ENCODE results near the gene MRPL54. TPM values are rescaled to one million over a fixed set of nuclear protein-coding genes. Genes with fewer than 3 reads are reported as not detected.

Gene MRPL54
- total RNA-seq, 2 donors from 2014 or later: 58.5 to 75.1 TPM

DNA sequence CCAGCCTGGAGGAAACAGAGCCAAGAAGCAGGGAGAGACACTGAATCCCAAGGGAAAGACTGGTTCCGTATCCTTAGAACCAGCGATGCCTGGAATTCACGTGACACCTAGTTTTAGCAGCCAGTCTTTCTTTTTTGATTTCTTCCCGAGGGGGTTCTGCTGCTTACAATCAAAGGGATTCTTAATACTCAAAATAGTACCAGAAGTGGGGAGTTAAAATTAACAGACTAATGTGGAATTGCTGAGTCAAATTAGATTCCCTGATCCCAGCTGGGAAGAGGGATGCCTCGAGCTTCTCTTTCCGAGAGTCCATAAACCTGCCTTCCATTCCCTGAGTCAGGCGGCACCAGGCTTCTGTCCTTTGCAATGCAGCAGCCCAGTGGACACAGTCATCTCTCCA lies 28.5 kb downstream of the MRPL54 start:
- H3K4me3 Mint-ChIP-seq: peak overlapping the region; percentile 81

DNA sequence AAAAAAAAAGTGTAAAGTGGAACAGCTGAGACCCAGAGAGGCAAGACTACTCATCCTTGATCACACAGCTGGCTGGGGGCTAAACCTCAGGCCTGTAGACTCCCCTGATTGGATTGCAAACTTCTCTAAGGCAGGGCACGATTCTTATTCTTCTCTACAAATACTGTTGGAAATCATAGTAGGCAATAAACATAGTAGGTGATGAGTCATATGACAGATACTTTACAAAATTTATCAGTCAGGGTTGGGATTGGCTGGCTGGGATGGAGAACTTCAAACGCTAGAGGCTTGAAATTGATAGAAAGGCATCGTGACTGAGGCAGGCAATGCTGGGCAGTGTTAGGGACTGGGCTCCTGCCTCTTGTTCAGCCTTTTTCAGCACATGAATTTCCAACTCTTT lies 29.6 kb downstream of the MRPL54 start:
- no peak for DNase-seq (ENCODE audit: low spot score)
- peaks cover 6% of the 10 kb centered on the region for H3K9me3 Mint-ChIP-seq
- H3K4me1 Mint-ChIP-seq (ENCODE audit: low read depth in 2 of 2): peaks cover 48 to 50% of the 10 kb centered on the region in 2 donors
- no peaks in the 10 kb centered on the region for H3K27me3 Mint-ChIP-seq
- no peak for ATAC-seq
- peaks cover 8% of the 10 kb centered on the region for H3K36me3 Mint-ChIP-seq
- H3K27ac Mint-ChIP-seq: peak overlapping the region in 1 of 2 donors; percentile 46
- H3K4me3 Mint-ChIP-seq: peak overlapping the region; percentile 12

More for the DNA sequence above, 28.5 kb downstream of the MRPL54 start:
- no peak for ATAC-seq
- Mint-ChIP-seq H3K27ac (peak overlapping the region; percentile 75 to 94), H3K27me3 (no peaks in the 10 kb centered on the region), H3K9me3 (no peaks in the 10 kb centered on the region), H3K4me1 (ENCODE audit: low read depth in 2 of 2) (peaks cover 42 to 44% of the 10 kb centered on the region in 2 donors), H3K36me3 (no peaks in the 10 kb centered on the region)
- no peak for DNase-seq (ENCODE audit: low spot score)

DNA sequence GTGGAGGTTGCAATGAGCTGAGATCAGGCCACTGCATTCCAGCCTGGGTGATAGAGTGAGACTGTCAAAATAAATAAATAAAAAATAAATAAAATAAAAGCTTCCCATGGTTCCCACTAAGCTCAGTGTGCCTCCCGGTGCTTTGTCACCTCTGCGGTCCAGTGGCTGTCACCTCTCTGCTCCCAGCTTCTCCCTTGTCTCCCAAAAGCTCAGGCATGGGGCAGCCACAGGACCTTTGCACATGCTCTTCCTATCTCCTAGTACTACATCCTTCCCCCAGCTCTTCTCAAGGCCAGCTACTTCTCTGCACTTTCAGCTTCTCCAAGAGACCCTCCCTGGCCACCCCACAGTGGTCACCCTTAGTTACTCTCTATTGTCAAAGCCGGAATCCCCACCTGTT lies 31.3 kb downstream of the MRPL54 start:
- no peak for DNase-seq (ENCODE audit: low spot score)
- H3K27me3 Mint-ChIP-seq: no peaks in the 10 kb centered on the region
- peaks cover 49 to 51% of the 10 kb centered on the region in 2 donors for H3K4me1 Mint-ChIP-seq (ENCODE audit: low read depth in 2 of 2)
- no peak for ATAC-seq
- no peak overlapping the region for H3K4me3 Mint-ChIP-seq
- H3K36me3 Mint-ChIP-seq: peaks cover 15% of the 10 kb centered on the region
- H3K9me3 Mint-ChIP-seq: peaks cover 6% of the 10 kb centered on the region
- peak overlapping the region; percentile 36 to 66 for H3K27ac Mint-ChIP-seq

DNA sequence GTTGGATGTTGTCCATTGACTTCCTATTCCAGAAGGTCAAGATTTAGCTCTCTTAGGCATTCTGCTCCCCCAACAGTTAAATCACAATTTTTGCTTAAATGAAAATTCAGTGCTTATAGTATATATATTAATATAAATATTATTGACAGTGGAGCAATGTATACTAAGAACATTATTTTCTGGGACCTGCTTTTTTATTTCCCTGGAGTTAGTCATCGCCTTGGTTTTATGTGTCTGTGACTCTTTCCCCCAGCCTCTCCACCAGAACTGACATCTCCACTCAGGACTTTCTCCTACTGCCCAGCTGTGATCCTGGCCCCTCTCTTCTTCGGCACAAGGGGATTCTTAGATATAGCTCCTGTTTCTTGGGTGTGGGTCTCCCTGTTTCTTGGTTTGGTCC lies 33.9 kb downstream of the MRPL54 start:
- Mint-ChIP-seq H3K36me3 (peaks cover 15% of the 10 kb centered on the region), H3K4me3 (peak overlapping the region; percentile 14), H3K4me1 (ENCODE audit: low read depth in 2 of 2) (peaks cover 40 to 42% of the 10 kb centered on the region in 2 donors)

DNA sequence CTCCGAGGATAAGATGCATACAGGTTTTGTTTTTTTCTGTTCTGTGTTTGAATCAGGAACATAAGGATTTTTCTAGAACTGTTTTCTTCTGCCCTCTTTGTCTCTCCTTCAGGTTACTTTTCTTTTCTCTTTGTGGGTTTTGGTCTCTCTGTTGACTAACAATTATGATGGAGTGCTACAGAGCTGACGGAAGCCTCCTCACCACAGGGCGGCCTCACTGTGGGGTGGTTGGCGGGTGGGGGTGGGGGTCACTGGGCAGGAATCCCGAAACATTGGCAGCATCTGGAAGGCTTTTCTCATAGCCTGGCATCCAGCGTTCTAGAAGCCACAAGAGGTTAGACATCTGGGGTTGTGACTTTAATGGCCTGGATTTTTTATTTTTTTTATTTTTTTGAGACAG lies 35.7 kb downstream of the MRPL54 start:
- Mint-ChIP-seq H3K27me3 (no peaks in the 10 kb centered on the region), H3K9me3 (peaks cover 6% of the 10 kb centered on the region), H3K36me3 (peaks cover 15% of the 10 kb centered on the region), H3K27ac (peak overlapping the region; percentile 75 to 81), H3K4me3 (peak overlapping the region; percentile 81), H3K4me1 (ENCODE audit: low read depth in 2 of 2) (peaks cover 30 to 38% of the 10 kb centered on the region in 2 donors)
- peak; percentile 87 to 90 for ATAC-seq
- DNase-seq (ENCODE audit: low spot score): no peak

More for the DNA sequence above, 33.9 kb downstream of the MRPL54 start:
- DNase-seq (ENCODE audit: low spot score): no peak
- peaks cover 6% of the 10 kb centered on the region for H3K9me3 Mint-ChIP-seq
- H3K27ac Mint-ChIP-seq: peak overlapping the region in 1 of 2 donors; percentile 2
- ATAC-seq: no peak
- H3K27me3 Mint-ChIP-seq: no peaks in the 10 kb centered on the region

DNA sequence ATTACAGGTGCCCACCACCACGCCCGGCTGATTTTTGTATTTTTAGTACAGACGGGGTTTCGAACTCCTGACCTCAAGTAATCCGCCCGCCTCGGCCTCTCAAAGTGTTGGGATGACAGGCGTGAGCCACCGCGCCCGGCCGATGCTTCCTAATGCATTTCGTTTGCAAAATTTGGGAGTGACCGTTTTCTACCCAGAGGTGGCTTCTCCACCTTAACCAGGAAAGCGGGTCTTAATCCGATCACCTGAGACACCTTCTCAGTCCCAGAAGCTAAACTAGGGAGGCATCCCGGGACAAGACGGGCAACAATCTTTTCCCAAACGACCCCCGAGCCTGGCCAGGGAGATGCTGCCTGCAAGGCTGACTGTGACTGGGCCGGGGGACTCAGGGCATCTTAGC lies 38.5 kb downstream of the MRPL54 start:
- Mint-ChIP-seq H3K27me3 (no peaks in the 10 kb centered on the region), H3K4me1 (ENCODE audit: low read depth in 2 of 2) (peaks cover 37 to 42% of the 10 kb centered on the region in 2 donors), H3K9me3 (peaks cover 6% of the 10 kb centered on the region), H3K4me3 (peak overlapping the region; percentile 61), H3K36me3 (peaks cover 15% of the 10 kb centered on the region), H3K27ac (no peak overlapping the region)
- DNase-seq (ENCODE audit: low spot score) (no peak), ATAC-seq (no peak)

DNA sequence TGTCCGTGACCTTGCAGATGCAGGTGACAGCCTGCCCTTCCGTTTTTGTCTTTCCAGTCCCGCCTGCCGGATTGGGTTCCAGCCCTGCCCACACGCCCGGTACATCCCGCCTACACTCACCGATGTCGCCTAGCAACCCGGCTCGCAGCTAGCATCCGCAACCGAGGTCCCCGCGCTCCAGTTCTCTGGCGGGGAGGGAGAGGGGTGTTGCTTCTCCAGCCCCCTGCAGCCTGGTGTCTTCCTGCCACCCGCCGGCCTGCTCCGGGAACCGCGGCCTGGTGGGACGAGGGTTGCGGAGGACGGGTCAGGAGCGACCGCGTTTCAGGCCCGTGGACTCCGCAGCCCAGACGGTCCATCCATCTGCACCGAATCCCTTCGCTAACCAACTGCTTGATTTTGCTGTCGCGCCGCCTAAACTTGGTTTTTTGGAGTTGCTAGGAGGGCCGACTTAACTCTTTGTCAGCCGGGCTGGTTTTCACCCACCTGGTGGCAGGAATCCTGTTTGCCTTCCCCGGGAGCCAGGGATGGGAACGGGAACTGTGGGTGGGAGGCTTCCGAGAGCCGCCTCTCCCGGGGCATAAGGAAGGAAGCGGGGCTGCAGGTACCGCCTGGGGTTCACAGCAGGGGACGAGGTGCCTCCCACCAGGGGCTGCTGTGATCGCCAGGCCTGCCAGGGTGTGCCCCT lies 39.1 kb downstream of the MRPL54 start:
- DNase-seq (ENCODE audit: low spot score): peak; percentile 80
- H3K9me3 Mint-ChIP-seq: peaks cover 4% of the 10 kb centered on the region
- H3K4me1 Mint-ChIP-seq (ENCODE audit: low read depth in 2 of 2): peaks cover 37 to 41% of the 10 kb centered on the region in 2 donors
- peaks cover 13% of the 10 kb centered on the region for H3K36me3 Mint-ChIP-seq
- peak; percentile 73 to 82 for ATAC-seq
- H3K27ac Mint-ChIP-seq: no peak overlapping the region
- no peaks in the 10 kb centered on the region for H3K27me3 Mint-ChIP-seq
- H3K4me3 Mint-ChIP-seq: peak overlapping the region; percentile 61

DNA sequence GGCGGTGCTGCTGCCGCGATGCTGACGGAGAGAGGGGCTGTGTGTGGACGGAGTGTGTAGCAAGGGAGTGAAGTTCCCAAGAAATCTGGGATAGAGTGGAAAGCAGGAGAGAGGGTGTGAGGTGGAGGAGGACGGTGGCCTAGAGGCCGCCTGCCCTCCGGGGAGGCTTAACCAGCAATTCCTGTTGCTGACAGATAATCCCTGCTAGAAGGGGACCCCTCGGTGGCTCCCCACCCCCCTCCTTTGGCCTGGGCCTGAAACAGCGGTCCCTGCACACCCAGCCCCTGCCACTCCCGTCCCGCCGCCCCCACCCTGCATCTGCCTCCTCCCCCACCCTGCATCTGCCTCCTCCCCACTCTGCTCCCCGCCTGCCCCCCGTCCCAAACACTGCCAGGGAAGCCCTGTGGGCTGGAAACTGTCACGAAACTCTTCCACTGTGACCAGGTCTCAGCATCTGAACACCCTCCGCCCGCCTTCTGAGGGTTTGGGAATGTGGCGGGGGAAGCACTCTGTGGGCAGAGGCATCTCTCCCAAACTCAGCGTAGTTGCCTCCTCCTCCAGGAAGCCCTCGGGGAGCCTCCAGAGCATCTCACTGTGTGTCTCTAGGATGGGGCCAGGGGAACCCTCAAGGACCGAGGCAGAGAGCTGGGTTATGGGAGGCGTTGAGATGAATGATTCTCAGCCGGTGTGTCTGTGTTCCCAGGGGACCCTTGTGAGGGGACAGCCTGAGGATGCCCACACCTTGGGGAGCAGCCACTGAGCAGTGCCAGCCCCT lies 40.8 kb downstream of the MRPL54 start:
- DNase-seq (ENCODE audit: low spot score): no peak
- Mint-ChIP-seq H3K4me1 (ENCODE audit: low read depth in 2 of 2) (peaks cover 38 to 50% of the 10 kb centered on the region in 2 donors), H3K9me3 (peaks cover 4% of the 10 kb centered on the region), H3K27ac (peak overlapping the region in 1 of 2 donors; percentile 70), H3K27me3 (no peaks in the 10 kb centered on the region), H3K36me3 (peaks cover 1% of the 10 kb centered on the region), H3K4me3 (no peak overlapping the region)
- no peak for ATAC-seq

DNA sequence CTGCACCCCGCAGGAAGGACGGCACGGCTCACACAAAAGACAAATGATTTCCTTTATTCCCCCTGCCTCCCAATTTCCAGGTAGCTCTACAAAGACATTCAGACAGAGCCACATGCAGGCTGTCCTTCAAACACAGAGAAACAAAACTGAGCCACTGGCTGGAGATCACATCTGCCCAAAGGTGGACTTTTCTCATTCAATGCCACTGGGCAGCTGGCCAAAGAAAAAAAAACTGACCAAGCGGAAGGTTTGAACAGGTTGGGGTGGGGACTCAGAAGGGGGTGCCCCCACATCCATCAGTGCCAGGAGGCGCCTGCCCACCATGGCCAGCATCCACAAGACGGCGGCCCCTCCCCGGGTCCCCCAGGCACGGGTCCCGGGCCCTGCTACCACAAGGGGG lies 41.5 kb downstream of the MRPL54 start:
- H3K36me3 Mint-ChIP-seq: no peaks in the 10 kb centered on the region
- peaks cover 39 to 53% of the 10 kb centered on the region in 2 donors for H3K4me1 Mint-ChIP-seq (ENCODE audit: low read depth in 2 of 2)
- peak overlapping the region in 1 of 2 donors; percentile 70 for H3K27ac Mint-ChIP-seq
- ATAC-seq (no peak), DNase-seq (ENCODE audit: low spot score) (no peak)
- no peak overlapping the region for H3K4me3 Mint-ChIP-seq
- no peaks in the 10 kb centered on the region for H3K27me3 Mint-ChIP-seq
- H3K9me3 Mint-ChIP-seq: peaks cover 4% of the 10 kb centered on the region

DNA sequence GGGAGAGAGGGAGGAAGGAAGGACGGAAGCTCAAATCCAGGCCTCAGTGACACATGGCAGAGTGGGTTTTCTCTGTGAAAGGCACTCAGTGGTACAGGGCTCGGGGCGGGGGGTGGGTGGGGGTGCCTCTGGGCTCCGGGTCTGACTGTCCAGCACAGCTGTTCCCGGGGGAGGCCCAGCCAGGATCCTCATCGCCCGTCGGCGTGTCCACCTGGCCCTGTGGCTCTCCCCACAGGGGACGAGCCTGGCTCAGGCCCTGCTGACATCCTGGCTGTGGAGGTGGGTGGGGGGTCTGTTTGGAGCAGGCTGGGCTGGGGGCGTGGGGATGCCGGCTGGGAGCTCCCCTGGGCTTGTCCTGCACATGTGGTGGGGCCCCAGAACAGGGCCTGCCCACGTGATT lies 41.9 kb downstream of the MRPL54 start:
- no peaks in the 10 kb centered on the region for H3K27me3 Mint-ChIP-seq
- no peaks in the 10 kb centered on the region for H3K36me3 Mint-ChIP-seq
- DNase-seq (ENCODE audit: low spot score): no peak
- peaks cover 4% of the 10 kb centered on the region for H3K9me3 Mint-ChIP-seq
- H3K27ac Mint-ChIP-seq: no peak overlapping the region
- H3K4me1 Mint-ChIP-seq (ENCODE audit: low read depth in 2 of 2): peaks cover 35 to 51% of the 10 kb centered on the region in 2 donors
- ATAC-seq: no peak
- no peak overlapping the region for H3K4me3 Mint-ChIP-seq

DNA sequence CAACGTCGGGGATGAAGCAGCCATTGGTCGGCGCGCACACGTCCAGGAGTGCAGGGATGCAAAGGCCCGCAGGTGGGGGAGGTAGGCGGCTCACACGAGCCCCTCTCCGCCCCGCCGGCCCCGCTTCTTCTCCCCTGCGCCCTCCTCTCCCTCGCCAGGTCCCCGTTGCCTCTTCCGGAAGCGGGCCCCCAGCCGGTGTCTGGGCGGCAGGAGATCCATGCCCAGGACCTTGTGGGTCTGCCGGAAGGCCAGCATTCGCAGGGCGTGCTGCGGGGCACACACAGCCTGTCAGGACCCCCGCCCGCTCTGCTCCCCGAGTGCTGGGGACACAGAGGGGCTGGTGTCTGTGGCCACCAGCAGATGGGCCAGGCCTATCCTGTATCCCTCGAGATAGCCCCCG lies 43.4 kb downstream of the MRPL54 start:
- peaks cover 29 to 50% of the 10 kb centered on the region in 2 donors for H3K4me1 Mint-ChIP-seq (ENCODE audit: low read depth in 2 of 2)
- DNase-seq (ENCODE audit: low spot score) (no peak), ATAC-seq (no peak)
- no peak overlapping the region for H3K4me3 Mint-ChIP-seq
- no peaks in the 10 kb centered on the region for H3K27me3 Mint-ChIP-seq
- H3K9me3 Mint-ChIP-seq: peaks cover 4% of the 10 kb centered on the region
- no peaks in the 10 kb centered on the region for H3K36me3 Mint-ChIP-seq
- peak overlapping the region in 1 of 2 donors; percentile 84 for H3K27ac Mint-ChIP-seq

DNA sequence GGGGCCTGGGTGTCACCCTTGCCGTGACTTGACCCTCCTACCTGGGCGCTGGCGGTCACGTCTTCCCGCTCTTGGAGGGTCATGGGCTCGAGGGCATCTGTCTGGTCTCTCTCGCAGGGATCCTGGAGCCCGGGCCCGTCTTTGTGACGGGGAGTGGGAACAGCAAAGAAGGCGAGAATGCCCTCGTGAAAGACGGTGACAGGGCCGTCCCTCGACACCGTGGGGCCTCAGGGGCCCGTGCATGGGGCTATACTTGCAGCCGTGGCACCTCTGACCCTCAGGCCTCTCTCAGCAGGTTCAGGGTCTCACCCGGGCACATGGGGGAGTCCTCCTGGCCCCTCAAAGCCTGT lies 44.6 kb downstream of the MRPL54 start:
- H3K4me1 Mint-ChIP-seq (ENCODE audit: low read depth in 2 of 2): peaks cover 29 to 43% of the 10 kb centered on the region in 2 donors

DNA sequence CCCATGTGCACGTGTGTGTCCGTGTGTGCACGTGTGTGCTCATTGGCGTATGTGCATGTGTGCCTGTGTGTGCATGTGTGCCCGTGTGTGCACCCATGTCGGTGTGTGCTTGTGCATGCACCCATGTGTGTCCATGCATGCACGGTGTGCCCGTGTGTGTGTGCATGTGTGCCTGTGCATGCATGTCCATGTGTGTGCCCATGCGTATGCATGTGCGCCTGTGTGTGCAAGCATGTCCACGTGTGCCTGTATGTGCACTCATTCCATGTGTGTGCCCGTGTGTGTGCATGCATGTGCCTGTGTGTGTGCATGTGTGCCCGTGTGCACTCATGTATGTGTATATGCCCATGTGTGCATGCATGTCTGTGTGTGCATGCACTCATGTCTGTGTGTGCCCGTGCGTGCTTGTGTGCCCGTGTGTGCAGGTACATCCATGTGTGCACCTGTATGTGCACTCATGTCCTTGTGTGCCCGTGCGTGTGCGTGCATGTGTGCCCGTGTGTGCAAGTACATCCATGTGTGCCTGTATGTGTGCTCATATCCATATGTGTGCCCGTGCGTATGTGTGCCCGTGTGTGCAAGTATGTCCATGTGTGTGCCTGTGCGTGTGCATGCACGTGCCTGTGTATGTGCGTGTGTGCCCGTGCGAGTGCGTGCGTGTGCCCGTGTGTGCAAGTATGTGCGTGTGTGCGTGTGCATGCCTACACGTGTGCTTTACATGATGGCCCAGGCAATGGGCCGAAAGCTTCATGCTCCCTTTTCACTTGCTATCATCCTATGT lies 45.3 kb downstream of the MRPL54 start:
- no peak for ATAC-seq
- Mint-ChIP-seq H3K27ac (peak overlapping the region; percentile 53 to 71), H3K27me3 (no peaks in the 10 kb centered on the region), H3K4me1 (ENCODE audit: low read depth in 2 of 2) (peaks cover 35 to 50% of the 10 kb centered on the region in 2 donors), H3K9me3 (peaks cover 4% of the 10 kb centered on the region), H3K4me3 (peak overlapping the region; percentile 25), H3K36me3 (no peaks in the 10 kb centered on the region)
- DNase-seq (ENCODE audit: low spot score): no peak

More for the DNA sequence above, 44.6 kb downstream of the MRPL54 start:
- Mint-ChIP-seq H3K9me3 (peaks cover 4% of the 10 kb centered on the region), H3K36me3 (no peaks in the 10 kb centered on the region), H3K4me3 (no peak overlapping the region), H3K27me3 (no peaks in the 10 kb centered on the region), H3K27ac (peak overlapping the region in 1 of 2 donors; percentile 97)
- ATAC-seq (no peak), DNase-seq (ENCODE audit: low spot score) (no peak)

All from natural killer cell treated with Interleukin-12 subunit alpha and Interleukin-12 subunit beta and Interleukin-15 and Interleukin-18, amount 100 ng/mL, for 72 hours (primary cell).